Thyroid gland (tissue), 4 donors: Measurements from ENCODE around the gene PER2.

Source experiments
- CTCF ChIP-seq, 6 experiments: fragments of 200-600 bp in 3 of 6; fragments of 450-650 bp in 3 of 6; sonication (generic) in 3 of 6; IDR thresholded peaks; one replicate each; pipeline ENCODE4 v1.5.1; 2016 to 2019; ENCODE audit warnings: antibody characterized with exemption in 6 of 6, mild to moderate bottlenecking in 2 of 6, inconsistent platforms in 1 of 6, moderate library complexity in 1 of 6
- POLR2A ChIP-seq, 2 donors: fragments of 450-650 bp; IDR thresholded peaks; one replicate each; pipeline ENCODE4 v1.6.1; 2017; ENCODE audit warnings: antibody characterized with exemption in 2 of 2, mild to moderate bottlenecking in 2 of 2, moderate library complexity in 1 of 2

GRCh38 chr2:238330391-238330790 is 42.0 kb upstream of the PER2 start:
- TF ChIP-seq POLR2A (IDR thresholded peaks at IDR 0.05): no peak
- no peak for TF ChIP-seq CTCF (IDR thresholded peaks at IDR 0.05)
